GM18517 (cell line): ENCODE results near the gene TWNK.

ENCODE experiments used
- ATAC-seq: cut with Tn5 transposase; IDR thresholded peaks from one replicate; pipeline ENCODE4 v1.9.1; 2021; ENCODE audit warnings: mild to moderate bottlenecking, moderate library complexity; ENCODE audit not compliant: unreplicated experiment

Gene TWNK

DNA sequence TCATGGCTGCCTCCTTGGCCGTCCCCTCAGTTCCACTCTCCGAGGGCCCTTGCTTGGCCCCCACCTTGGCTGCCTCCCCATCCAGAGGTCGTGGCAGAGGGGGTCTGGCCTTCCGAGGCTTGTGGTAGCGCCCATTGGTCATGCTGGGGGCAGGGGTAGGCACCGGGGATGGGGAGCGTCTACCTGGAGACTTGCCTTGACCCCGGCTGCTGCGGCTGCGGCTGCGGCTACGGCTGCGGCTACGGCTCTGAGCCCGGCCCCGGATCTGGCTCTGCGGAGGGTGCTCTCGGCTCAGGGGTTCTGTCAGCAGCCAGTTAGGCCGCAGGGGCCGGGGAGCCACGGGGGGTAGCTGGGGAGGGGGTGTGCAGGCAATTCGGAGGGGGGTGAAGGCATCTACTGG, 23.0 kb downstream of the TWNK start:
- no peak for ATAC-seq

- no peak for ATAC-seq
Observed at GRCh38 chr10:101011517-101012423, 24.4 kb downstream of the TWNK start.

GRCh38 chr10:101012525-101013364, 25.4 kb downstream of the TWNK start:
- ATAC-seq, result peak; percentile 80

- ATAC-seq, result no peak
Observed at GRCh38 chr10:101013365-101013825, 26.1 kb downstream of the TWNK start.

DNA sequence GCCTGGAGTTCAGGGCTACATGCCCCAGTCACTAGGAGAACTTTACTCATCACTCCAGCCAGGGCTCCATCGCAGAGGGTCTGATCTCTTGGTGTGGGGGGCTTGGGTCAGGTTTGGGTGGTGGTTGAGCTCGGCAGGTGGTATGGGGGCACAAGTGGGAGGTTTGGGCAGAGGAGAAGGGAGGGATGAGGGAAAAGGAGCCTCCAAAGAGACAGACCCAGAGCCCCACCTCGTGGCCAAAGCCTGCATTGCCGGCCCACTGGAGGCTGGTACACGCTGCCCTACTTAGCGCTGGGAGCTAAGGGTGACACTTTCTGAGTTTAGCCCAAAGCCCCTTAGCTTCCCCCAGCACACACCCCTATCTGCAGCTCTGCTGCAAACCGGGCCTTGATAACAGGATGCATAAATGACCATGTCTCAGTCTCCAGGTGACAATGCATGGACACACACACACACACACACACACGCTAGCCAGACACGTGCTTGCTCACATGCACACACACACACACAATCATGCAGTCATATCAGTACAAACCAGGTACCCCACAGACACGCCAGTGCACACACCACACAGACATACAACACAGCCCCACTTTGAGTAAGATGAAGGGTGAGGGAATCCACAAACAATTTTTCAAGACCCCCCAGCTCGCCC, 27.0 kb downstream of the TWNK start:
- ATAC-seq, result no peak

- ATAC-seq, result no peak
Observed at GRCh38 chr10:101014966-101015581, 27.7 kb downstream of the TWNK start.

GRCh38 chr10:101015582-101015973, 28.2 kb downstream of the TWNK start:
- no peak for ATAC-seq

DNA sequence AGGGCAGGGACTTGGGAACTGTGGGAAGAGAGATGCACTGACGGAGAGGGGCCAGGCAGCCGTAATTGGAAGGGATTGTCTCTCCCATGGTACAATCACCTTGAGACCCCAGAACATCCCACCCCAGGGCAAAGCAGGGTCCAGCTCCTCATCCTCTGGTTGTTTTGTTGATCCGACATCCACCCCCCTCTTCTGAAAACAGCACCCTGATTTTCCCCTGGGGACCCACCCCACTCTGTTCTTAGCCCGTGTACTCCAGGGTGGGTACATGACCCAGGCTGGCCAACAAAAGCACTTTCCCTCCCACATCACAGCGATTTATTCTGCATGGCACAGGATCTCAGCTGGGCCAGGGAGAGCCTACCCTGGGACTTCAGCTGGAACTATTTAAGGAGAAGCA, 29.5 kb downstream of the TWNK start:
- no peak for ATAC-seq

GRCh38 chr10:101018118-101018599, 30.8 kb downstream of the TWNK start:
- ATAC-seq, result no peak

GRCh38 chr10:101018600-101019439, 31.5 kb downstream of the TWNK start:
- no peak for ATAC-seq

GRCh38 chr10:101019440-101019703, 32.0 kb downstream of the TWNK start:
- no peak for ATAC-seq

DNA sequence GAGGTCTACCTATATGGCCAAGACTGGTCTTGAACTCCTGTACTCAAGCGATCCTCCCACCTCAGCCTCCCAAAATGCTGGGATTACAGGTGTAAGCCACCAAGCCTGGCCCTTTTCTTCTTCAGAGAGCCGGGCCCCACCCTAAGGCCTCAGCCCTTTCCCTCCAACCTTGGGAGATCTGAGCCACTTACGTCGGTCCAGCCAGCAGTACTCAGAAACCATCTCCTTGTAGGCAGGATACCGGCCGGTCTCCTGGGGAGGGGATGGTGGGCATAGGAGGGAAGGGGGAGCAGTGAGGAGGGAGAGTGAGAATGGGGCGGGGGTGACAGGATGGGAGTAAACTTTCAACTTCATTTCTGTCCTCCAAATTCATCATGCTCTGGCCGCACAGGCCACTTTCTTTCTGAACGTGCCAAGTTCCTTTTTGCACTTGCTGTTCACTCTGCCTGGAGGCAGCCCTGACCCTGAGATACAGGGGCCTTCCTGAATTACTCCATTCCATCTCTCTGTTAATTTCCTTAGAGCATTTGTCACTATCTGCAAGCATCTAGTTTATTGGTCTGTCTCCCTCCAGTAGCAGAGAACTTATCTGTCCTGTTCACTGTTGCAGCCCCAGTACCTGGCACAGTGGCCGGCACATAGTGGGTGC, 33.2 kb downstream of the TWNK start:
- no peak for ATAC-seq

- no peak for ATAC-seq
Observed at GRCh38 chr10:101021239-101021638, 33.9 kb downstream of the TWNK start.

DNA sequence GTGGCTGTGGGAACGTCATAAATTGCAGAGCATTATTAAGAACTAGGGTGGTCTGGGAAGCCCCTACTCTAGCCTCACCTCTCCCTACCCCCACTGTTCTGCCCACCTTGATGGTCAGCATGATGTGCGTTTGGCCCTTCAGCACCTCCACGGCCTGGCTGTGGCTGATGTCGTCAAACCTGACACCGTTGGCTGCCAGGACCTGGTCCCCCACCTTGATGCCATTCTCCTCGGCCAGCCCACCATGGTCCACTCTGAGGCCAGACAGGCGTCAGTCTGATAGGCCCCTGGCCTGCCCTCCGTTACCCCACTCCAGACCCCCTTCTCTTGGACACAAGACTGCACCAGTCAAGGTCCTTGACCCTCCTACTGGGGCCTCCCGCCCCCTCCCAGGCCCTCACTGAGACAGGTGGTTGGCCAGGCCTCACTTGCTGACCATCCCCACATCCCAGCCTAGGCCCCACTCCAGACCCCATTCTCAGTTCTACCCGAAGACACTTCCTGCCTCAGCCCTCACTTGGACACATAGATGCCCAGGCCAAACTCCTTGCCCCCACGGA, 34.4 kb downstream of the TWNK start:
- ATAC-seq, result no peak

DNA sequence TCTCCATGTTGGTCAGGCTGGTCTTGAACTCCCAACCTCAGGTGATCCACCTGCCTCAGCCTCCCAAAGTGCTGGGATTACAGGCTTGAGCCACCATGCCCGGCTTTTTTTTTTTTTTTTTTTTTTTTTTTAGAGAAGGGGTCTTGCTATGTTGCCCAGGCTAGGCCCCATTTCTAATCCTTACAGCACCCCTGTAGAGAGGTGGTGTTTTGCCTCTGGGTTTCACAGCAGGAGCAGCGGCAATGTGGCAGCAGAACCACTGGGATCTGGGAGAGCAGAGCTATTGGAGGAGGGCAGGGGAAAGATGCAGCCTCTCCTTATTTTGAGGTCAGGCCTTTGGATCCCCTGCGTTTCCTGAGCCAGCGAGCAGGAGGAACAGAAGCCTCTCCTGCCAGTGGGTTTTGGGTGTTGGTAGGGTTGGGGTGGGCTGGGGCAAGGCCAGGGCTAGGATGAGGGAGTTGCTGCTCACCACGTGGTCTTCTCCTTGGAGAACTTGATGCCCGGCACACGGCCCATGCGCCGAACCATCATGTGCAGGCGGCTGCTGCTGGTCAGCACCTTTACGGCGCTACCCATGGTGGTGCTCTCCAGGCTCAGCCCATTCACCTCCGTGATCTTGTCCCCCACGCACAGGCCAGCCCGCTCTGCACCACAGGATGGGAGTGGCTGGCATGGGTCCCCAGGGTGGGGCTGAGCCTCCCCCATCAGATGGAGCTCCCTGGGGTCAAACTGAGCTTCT, 35.8 kb downstream of the TWNK start:
- no peak for ATAC-seq

DNA sequence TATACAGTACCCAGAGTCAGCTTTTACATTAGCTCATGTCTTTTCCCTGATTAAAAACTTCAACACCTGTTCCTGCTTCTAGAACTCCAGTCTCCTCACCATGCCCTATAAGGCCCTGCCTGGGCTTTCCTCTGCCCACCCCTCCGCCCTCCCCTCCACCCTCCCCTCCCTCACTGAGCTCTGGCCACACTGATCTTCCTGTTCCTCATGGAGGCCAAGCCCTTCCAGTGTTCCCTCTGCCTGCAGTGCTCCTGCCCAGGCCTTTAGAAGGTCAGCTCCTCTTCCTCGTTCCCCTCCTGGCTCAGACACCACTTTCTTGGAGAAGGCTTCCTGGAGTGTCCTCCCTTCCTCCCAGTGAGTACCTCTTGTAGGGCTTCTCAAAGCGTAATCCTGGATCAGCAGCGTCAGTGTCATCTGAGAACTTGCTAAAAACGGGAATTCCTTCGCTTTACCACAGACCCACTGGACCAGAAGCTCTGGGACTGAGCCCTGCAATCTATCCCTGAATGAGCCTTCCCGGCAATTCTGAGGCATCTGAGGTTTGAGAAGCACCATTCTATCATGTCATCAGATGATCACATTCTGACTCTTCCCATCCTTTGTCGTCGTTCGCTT, 39.9 kb downstream of the TWNK start:
- ATAC-seq, result no peak

- no peak for ATAC-seq
Observed at GRCh38 chr10:101028446-101029337, 41.3 kb downstream of the TWNK start.
